ENCODE data around the gene APOBEC3A. TPM values are rescaled to one million over a fixed set of nuclear protein-coding genes. Genes with fewer than 3 reads are reported as not detected.
A peak's percentile ranks its signal among the peaks of the same experiment; 100 is the strongest.

APOBEC3A gene
- total and polyA plus RNA-seq, 2 donors (not counting 1 experiment from before 2014, with no cell fraction given), result 2.8 TPM; not detected in 1

DNA sequence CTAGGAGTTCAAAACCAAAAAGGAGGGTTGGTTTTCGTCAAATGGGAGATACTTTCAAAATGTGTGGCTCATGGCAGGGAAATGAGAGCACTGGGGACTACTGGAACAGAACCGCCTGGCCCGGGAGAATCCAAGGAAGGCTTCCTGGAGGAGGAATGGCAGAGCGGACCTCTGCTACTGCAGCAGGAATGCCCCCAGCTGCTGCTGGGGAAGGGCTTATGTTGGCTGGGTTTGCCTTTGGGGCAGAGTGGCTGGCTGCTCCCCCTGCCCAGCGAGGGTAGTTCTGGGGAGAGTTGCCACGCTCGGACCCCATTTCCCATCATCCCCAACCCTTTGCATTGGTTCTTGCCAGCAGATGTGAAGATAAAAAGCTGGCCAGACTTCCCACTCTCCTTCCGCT lies 10.6 kb upstream of the APOBEC3A start:
- no peaks in the 10 kb centered on the region for H3K36me3 ChIP-seq (replicated peaks in 1 of 2; ENCODE audit: control extremely low read depth in 1 of 2, control insufficient read depth in 1 of 2, extremely low read depth in 1 of 2, insufficient read depth in 2 of 2, low read length in 1 of 2)
- ATAC-seq (ENCODE audit: low read depth) (no peak), DNase-seq (no peak)
- no peaks in the 10 kb centered on the region for H3K9me3 Mint-ChIP-seq (ENCODE audit: insufficient read depth)
- TF ChIP-seq EZH2 (IDR thresholded peaks at IDR 0.05; ENCODE audit: borderline replicate concordance, insufficient read depth, low read depth, low read length, poor library complexity, severe bottlenecking), result no peak
- TF ChIP-seq, protein P1, sequence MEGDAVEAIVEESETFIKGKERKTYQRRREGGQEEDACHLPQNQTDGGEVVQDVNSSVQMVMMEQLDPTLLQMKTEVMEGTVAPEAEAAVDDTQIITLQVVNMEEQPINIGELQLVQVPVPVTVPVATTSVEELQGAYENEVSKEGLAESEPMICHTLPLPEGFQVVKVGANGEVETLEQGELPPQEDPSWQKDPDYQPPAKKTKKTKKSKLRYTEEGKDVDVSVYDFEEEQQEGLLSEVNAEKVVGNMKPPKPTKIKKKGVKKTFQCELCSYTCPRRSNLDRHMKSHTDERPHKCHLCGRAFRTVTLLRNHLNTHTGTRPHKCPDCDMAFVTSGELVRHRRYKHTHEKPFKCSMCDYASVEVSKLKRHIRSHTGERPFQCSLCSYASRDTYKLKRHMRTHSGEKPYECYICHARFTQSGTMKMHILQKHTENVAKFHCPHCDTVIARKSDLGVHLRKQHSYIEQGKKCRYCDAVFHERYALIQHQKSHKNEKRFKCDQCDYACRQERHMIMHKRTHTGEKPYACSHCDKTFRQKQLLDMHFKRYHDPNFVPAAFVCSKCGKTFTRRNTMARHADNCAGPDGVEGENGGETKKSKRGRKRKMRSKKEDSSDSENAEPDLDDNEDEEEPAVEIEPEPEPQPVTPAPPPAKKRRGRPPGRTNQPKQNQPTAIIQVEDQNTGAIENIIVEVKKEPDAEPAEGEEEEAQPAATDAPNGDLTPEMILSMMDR (IDR thresholded peaks at IDR 0.05), result no peak
- no peak overlapping the region for H3K27ac Mint-ChIP-seq
- ChIA-PET CTCF (no interaction called here), POLR2A (no interaction called here)
- H3K27me3 ChIP-seq (replicated peaks in 1 of 4; ENCODE audit: control extremely low read depth in 1 of 4, control insufficient read depth in 3 of 4, insufficient read depth in 4 of 4, low read length in 3 of 4), result peaks cover 0 to 25% (median 5%) of the 10 kb centered on the region in 4 experiments
- intact Hi-C loops (cut with micrococcal nuclease), result no loop called here
- peaks cover 42% of the 10 kb centered on the region for H3K27me3 Mint-ChIP-seq
- no peak overlapping the region for H3K4me2 ChIP-seq (replicated peaks; ENCODE audit: low read depth, low read length, poor library complexity, severe bottlenecking)
- H3K9me3 ChIP-seq (ENCODE audit: control extremely low read depth in 1 of 3, control insufficient read depth in 2 of 3, insufficient read depth in 1 of 3, low read length in 2 of 3), result peaks cover 0 to 9% (median 0%) of the 10 kb centered on the region in 3 donors
- H3K27ac ChIP-seq (ENCODE audit: low read length in 2 of 2), result no peak overlapping the region
- H3K9ac ChIP-seq (ENCODE audit: low read length), result no peak overlapping the region
- H3K4me3 Mint-ChIP-seq, result no peak overlapping the region
- no peaks in the 10 kb centered on the region for H3K79me2 ChIP-seq (ENCODE audit: control insufficient read depth, insufficient read depth, low read length)
- peaks cover 17 to 20% of the 10 kb centered on the region in 2 donors for H3K4me1 ChIP-seq (ENCODE audit: control insufficient read depth in 2 of 2, insufficient read depth in 2 of 2, low read length in 2 of 2)
- H3K4me3 ChIP-seq (ENCODE audit: control extremely low read depth in 1 of 5, extremely low read depth in 1 of 5, insufficient read depth in 1 of 5, low read depth in 2 of 5, low read length in 4 of 5), result no peak overlapping the region
- peaks cover 23% of the 10 kb centered on the region for H3K4me1 Mint-ChIP-seq
- WGBS (ENCODE audit: insufficient coverage), result 92% methylated on average over 4 of the region's 8 CpGs
- H4K20me1 ChIP-seq (ENCODE audit: control insufficient read depth, insufficient read depth, low read length, poor library complexity, severe bottlenecking), result no peaks in the 10 kb centered on the region
- H2AFZ ChIP-seq (ENCODE audit: insufficient read depth, low read depth, low read length, poor library complexity, severe bottlenecking), result no peak overlapping the region

DNA sequence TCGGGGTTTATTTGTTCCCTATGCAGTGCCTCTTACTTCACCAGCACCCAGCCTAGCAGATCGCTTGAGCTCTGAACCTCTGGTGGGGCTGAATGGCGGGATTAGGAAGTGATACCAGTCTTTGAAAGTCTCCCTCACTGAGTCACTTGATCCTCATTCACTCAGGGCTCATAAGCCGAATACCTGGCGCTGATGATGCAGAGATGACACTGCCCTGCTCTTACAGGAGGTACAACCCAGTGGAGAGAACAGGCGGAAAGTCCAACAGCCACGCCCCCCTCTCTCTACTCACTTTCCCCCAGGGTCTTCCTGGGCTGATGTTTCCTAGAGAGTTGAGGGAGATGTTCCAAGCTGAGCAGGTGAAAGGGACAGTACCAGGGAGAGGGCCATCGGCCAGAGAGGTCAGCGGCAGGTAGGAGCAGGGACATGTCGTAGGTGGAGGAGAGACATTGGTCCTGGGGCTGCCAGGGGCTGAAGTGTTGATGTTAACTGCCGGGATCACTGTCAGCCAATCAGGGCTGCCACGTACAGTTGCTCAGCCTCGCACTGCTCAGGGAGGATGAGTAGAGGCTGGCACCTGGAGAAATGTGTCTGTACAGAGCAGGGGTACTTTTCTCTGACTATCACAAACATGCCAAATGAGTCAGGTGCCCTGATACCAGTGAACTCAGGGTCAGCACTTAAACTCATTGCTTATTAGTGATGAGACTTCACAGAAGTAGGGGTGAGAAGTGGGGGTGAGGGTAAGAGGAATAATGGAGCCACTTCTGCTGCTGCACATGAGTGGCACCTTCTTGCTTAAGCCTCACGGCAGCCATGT lies 9.9 kb upstream of the APOBEC3A start:
- ChIA-PET CTCF (no interaction called here), POLR2A (no interaction called here)
- Mint-ChIP-seq H3K9me3 (ENCODE audit: insufficient read depth) (no peaks in the 10 kb centered on the region), H3K27ac (no peak overlapping the region), H3K4me1 (peaks cover 17% of the 10 kb centered on the region), H3K4me3 (no peak overlapping the region), H3K27me3 (peaks cover 42% of the 10 kb centered on the region)
- no peaks in the 10 kb centered on the region for H3K36me3 ChIP-seq (replicated peaks in 1 of 2; ENCODE audit: control extremely low read depth in 1 of 2, control insufficient read depth in 1 of 2, extremely low read depth in 1 of 2, insufficient read depth in 2 of 2, low read length in 1 of 2)
- no peaks in the 10 kb centered on the region for H3K79me2 ChIP-seq (ENCODE audit: control insufficient read depth, insufficient read depth, low read length)
- peaks cover 12 to 13% of the 10 kb centered on the region in 2 donors for H3K4me1 ChIP-seq (ENCODE audit: control insufficient read depth in 2 of 2, insufficient read depth in 2 of 2, low read length in 2 of 2)
- H3K9ac ChIP-seq (ENCODE audit: low read length), result no peak overlapping the region
- peak; percentile 38 for DNase-seq
- TF ChIP-seq EZH2 (IDR thresholded peaks at IDR 0.05; ENCODE audit: borderline replicate concordance, insufficient read depth, low read depth, low read length, poor library complexity, severe bottlenecking), result no peak
- TF ChIP-seq, protein P1 (IDR thresholded peaks at IDR 0.05), result no peak
- no peak overlapping the region for H2AFZ ChIP-seq (ENCODE audit: insufficient read depth, low read depth, low read length, poor library complexity, severe bottlenecking)
- no peak overlapping the region for H3K27ac ChIP-seq (ENCODE audit: low read length in 2 of 2)
- 83% methylated on average over 9 of the region's 14 CpGs for WGBS (ENCODE audit: insufficient coverage)
- ATAC-seq (ENCODE audit: low read depth), result peak; percentile 53
- peaks cover 0 to 7% (median 0%) of the 10 kb centered on the region in 3 donors for H3K9me3 ChIP-seq (ENCODE audit: control extremely low read depth in 1 of 3, control insufficient read depth in 2 of 3, insufficient read depth in 1 of 3, low read length in 2 of 3)
- H3K4me2 ChIP-seq (replicated peaks; ENCODE audit: low read depth, low read length, poor library complexity, severe bottlenecking), result no peak overlapping the region
- H3K27me3 ChIP-seq (replicated peaks in 1 of 4; ENCODE audit: control extremely low read depth in 1 of 4, control insufficient read depth in 3 of 4, insufficient read depth in 4 of 4, low read length in 3 of 4), result peaks cover 0 to 25% (median 5%) of the 10 kb centered on the region in 4 experiments
- no peak overlapping the region for H3K4me3 ChIP-seq (ENCODE audit: control extremely low read depth in 1 of 5, extremely low read depth in 1 of 5, insufficient read depth in 1 of 5, low read depth in 2 of 5, low read length in 4 of 5)
- H4K20me1 ChIP-seq (ENCODE audit: control insufficient read depth, insufficient read depth, low read length, poor library complexity, severe bottlenecking), result no peaks in the 10 kb centered on the region
- intact Hi-C loops (cut with micrococcal nuclease), result no loop called here

Data from B cell (primary cell).